K562 (cell line): ENCODE results near the gene LYRM7. TPM values are rescaled to one million over a fixed set of nuclear protein-coding genes. Genes with fewer than 3 reads are reported as not detected.

Experiments used
- ATAC-seq: fragments of 200-7000 bp; cut with Tn5 transposase; 3 replicates; pipeline ENCODE4 v1.9.1; 2020; ENCODE audit warnings: moderate library complexity
- BruUV-seq: library from RNA; stranded (reverse); fragments of 400-500 nt; replicated peaks from 2 replicates; lab custom pipeline; 2021; lab: Mats Ljungman, UMichigan
- CTCF ChIA-PET: fragments of 300-600 bp; formaldehyde crosslinking; extraction: SDS; loops from one replicate; lab custom pipeline; 2021; ENCODE audit warnings: low intra/inter-chr PET ratio; lab: Yijun Ruan, JAX
- POLR2A ChIA-PET: fragments of 300-600, 350-650 bp; sonication (Branson Sonifier 250); formaldehyde crosslinking; extraction: SDS; loops from one replicate; lab custom pipeline; 2021; ENCODE audit warnings: antibody characterized with exemption, inconsistent platforms; lab: Yijun Ruan, JAX
- DNase-seq, 4 experiments: peaks; one replicate each; pipeline versions ENCODE4 v3.0.0 to v3.0.0-alpha.2; 2011 to 2018; ENCODE audit warnings: low spot score in 3 of 4, mixed read lengths in 3 of 4; ENCODE audit errors: extremely low read depth in 1 of 4
- FAIRE-seq: peaks from 2 replicates; lab custom pipeline; 2011; peaks lifted over from hg19 to GRCh38; lab: Jason Lieb, UNC
- H2AFZ ChIP-seq: 2 replicates; pipeline ENCODE4 v1.6.0; 2011; ENCODE audit warnings: low read depth, low read length, control low read depth, inconsistent platforms
- H3K27ac ChIP-seq: fragments of 200-600 bp; 3 replicates; pipeline ENCODE4 v1.8.0; 2011; ENCODE audit warnings: low read depth, mild to moderate bottlenecking, control low read depth, inconsistent platforms, low read length, moderate library complexity, mixed read lengths; ENCODE audit errors: extremely low read depth
- H3K27me3 ChIP-seq, 2 experiments: fragments of 300-600 bp in 1 of 2; 2 replicates in 1 of 2; 3 replicates in 1 of 2; pipeline versions ENCODE4 v1.6.0 to v1.8.0; 2011; ENCODE audit warnings: inconsistent platforms in 2 of 2, low read length in 2 of 2, mild to moderate bottlenecking in 1 of 2, mixed read lengths in 1 of 2, moderate library complexity in 1 of 2; ENCODE audit not compliant: control insufficient read depth in 2 of 2, insufficient read depth in 2 of 2
- H3K36me3 ChIP-seq: fragments of 300-600 bp; 3 replicates; pipeline ENCODE4 v1.8.0; 2011; ENCODE audit warnings: mild to moderate bottlenecking, low read length, inconsistent platforms; ENCODE audit not compliant: control insufficient read depth, insufficient read depth
- H3K4me1 ChIP-seq, 2 experiments: fragments of 200-600 bp in 1 of 2; replicated peaks in 1 of 2; 2 replicates in 1 of 2; 3 replicates in 1 of 2; pipeline versions ENCODE4 v1.5.1 to v1.8.0; 2011; ENCODE audit warnings: inconsistent platforms in 2 of 2, low read length in 2 of 2, mild to moderate bottlenecking in 1 of 2, mixed read lengths in 1 of 2, moderate library complexity in 1 of 2; ENCODE audit not compliant: control insufficient read depth in 2 of 2, insufficient read depth in 2 of 2
- H3K4me2 ChIP-seq: 2 replicates; pipeline ENCODE4 v1.6.1; 2011; ENCODE audit warnings: low read length, control low read depth, inconsistent platforms, mixed read lengths; ENCODE audit not compliant: insufficient read depth
- H3K4me3 ChIP-seq: fragments of 200-600 bp; sonication (generic), shearing (Covaris generic); 2 replicates; pipeline ENCODE4 v1.5.1; 2016; ENCODE audit warnings: control low read depth, inconsistent platforms
- H3K79me2 ChIP-seq: fragments of 200-600 bp; 3 replicates; pipeline ENCODE4 v1.8.0; 2011; ENCODE audit warnings: low read length, inconsistent platforms; ENCODE audit not compliant: control insufficient read depth, insufficient read depth
- H3K9ac ChIP-seq, 2 experiments: 2 replicates each; pipeline versions ENCODE4 v1.6.0 to v1.6.1; 2011; ENCODE audit warnings: low read depth in 2 of 2, low read length in 2 of 2, control low read depth in 1 of 2, inconsistent platforms in 1 of 2, mild to moderate bottlenecking in 1 of 2, mixed read lengths in 1 of 2; ENCODE audit not compliant: insufficient read depth in 1 of 2
- H3K9me1 ChIP-seq: one replicate; pipeline ENCODE4 v1.6.0; 2011; ENCODE audit warnings: inconsistent platforms, mild to moderate bottlenecking, low read length, moderate library complexity; ENCODE audit not compliant: control insufficient read depth, insufficient read depth
- H3K9me3 ChIP-seq: replicated peaks from 2 replicates; pipeline ENCODE4 v1.5.1; 2011; ENCODE audit warnings: low read depth, low read length, inconsistent platforms; ENCODE audit not compliant: control insufficient read depth, insufficient read depth
- H4K20me1 ChIP-seq: replicated peaks from 2 replicates; pipeline ENCODE4 v1.6.1; 2011; ENCODE audit warnings: low read length, inconsistent platforms, mixed read lengths; ENCODE audit not compliant: control insufficient read depth, insufficient read depth
- E2F1 ChIP-seq: sonication (generic); formaldehyde crosslinking; IDR thresholded peaks from 2 replicates; pipeline ENCODE4 v1.8.1; 2023; ENCODE audit warnings: mild to moderate bottlenecking, missing genetic modification reagents, moderate library complexity
- EP400 ChIP-seq: fragments of 450-650 bp; IDR thresholded peaks from 2 replicates; pipeline ENCODE4 v1.6.1; 2017; ENCODE audit warnings: antibody characterized with exemption, mild to moderate bottlenecking, moderate library complexity
- HDAC1 ChIP-seq, 2 experiments: fragments of 450-650 bp; IDR thresholded peaks; 2 replicates each; pipeline ENCODE4 v1.6.1; 2016 to 2017; ENCODE audit warnings: inconsistent platforms in 1 of 2, mild to moderate bottlenecking in 1 of 2, moderate library complexity in 1 of 2
- KDM1A ChIP-seq, 2 experiments: fragments of 450-650 bp; IDR thresholded peaks; 2 replicates each; pipeline ENCODE4 v1.6.1; 2016; ENCODE audit warnings: mild to moderate bottlenecking in 2 of 2
- LEF1 ChIP-seq: fragments of 450-650 bp; IDR thresholded peaks from 2 replicates; pipeline ENCODE4 v1.6.1; 2016; ENCODE audit warnings: mild to moderate bottlenecking
- NCOA4 ChIP-seq: fragments of 450-650 bp; IDR thresholded peaks from 2 replicates; pipeline ENCODE4 v1.6.1; 2018; ENCODE audit warnings: mild to moderate bottlenecking; ENCODE audit not compliant: partially characterized antibody
- PATZ1 ChIP-seq: fragments of 250-450 bp; sonication (Bioruptor Pico); IDR thresholded peaks from 2 replicates; pipeline ENCODE4 v1.5.0; 2020; ENCODE audit warnings: mild to moderate bottlenecking, borderline replicate concordance
- SAFB2 ChIP-seq: fragments of 200-400 bp; formaldehyde crosslinking; IDR thresholded peaks from 2 replicates; pipeline ENCODE4 v1.6.1; 2018; ENCODE audit warnings: borderline replicate concordance, low read length, low read depth, moderate library complexity; ENCODE audit not compliant: severe bottlenecking
- SLC30A9 ChIP-seq: fragments of 250-450 bp; sonication (Bioruptor Pico); IDR thresholded peaks from 2 replicates; pipeline ENCODE4 v1.8.0; 2022; ENCODE audit warnings: mild to moderate bottlenecking, moderate library complexity
- ZBTB8A ChIP-seq: fragments of 450-650 bp; IDR thresholded peaks from 2 replicates; pipeline ENCODE4 v1.6.1; 2018; ENCODE audit warnings: mild to moderate bottlenecking, moderate library complexity; ENCODE audit not compliant: partially characterized antibody
- ZNF224 ChIP-seq: sonication (generic); formaldehyde crosslinking; IDR thresholded peaks from 2 replicates; pipeline ENCODE4 v1.8.0; 2022; ENCODE audit warnings: mild to moderate bottlenecking, missing genetic modification reagents
- WGBS: fragments of 100-300 bp; shearing (Covaris generic); methylation state at CpG from one replicate; pipeline ENCODE4 v1.1.6; 2016; ENCODE audit warnings: low coverage, mixed read lengths; ENCODE audit not compliant: insufficient coverage; ENCODE audit errors: missing lambda C conversion rate; 5-methylcytosine and 5-hydroxymethylcytosine counted together
- in situ Hi-C: fragments of 300-500 bp; cut with MboI; formaldehyde crosslinking; loops from 4 replicates; pipeline ENCODE4 v1.15.0; 2018; ENCODE audit warnings: inconsistent platforms, mixed read lengths
- intact Hi-C: fragments of 100-400 bp; cut with micrococcal nuclease; formaldehyde crosslinking; loops from 2 replicates; pipeline ENCODE4 v1.14.2; 2022
- polyA plus RNA-seq, 8 experiments: library from polyadenylated mRNA; depleted of rRNA in 4 of 8; stranded (reverse) in 5 of 8; unstranded in 3 of 8; fragments of >200 nt; fragmentation: Nextera tagmentation in 2 of 8; fragmentation: Illumina TruSeq in 1 of 8; extraction: Ambion mirVana in 2 of 8; extraction: Trizol in 1 of 8; gene quantifications; 2 replicates each; pipeline versions ENCODE4 v1.2.1 to v1.2.3, GENCODE V29; 2011 to 2014; ENCODE audit warnings: inconsistent platforms in 1 of 8, missing spikeins in 1 of 8
- total RNA-seq, 7 experiments: library from RNA; depleted of rRNA in 6 of 7; stranded (reverse); fragments of >200 nt in 6 of 7; fragmentation: Illumina TruSeq in 2 of 7; extraction: Trizol in 2 of 7; gene quantifications; 2 replicates each; pipeline versions ENCODE4 v1.2.1 to v1.2.3, GENCODE V29; 2011 to 2021; ENCODE audit warnings: low replicate concordance in 1 of 7

LYRM7 gene
- total and polyA plus RNA-seq, 9 of the 15 experiments (the other 6 are each of a cell fraction or from before 2014, with no cell fraction given), result 16.2 to 70.1 (median 33.3) TPM

GRCh38 chr5:131167615-131168014, 3.1 kb upstream of the LYRM7 start:
- ATAC-seq, result no peak
- Histone ChIP-seq H3K79me2 (peaks cover 50% of the 10 kb centered on the region), H3K4me2 (peak overlapping the region; percentile 39; the same call in 1 of the 2 replicates), H3K9ac (peak overlapping the region; percentile 32 to 53; a peak in 2 of 4 replicates), H3K9me3 (no peaks in the 10 kb centered on the region), H3K9me1 (no peaks in the 10 kb centered on the region), H3K4me3 (no peak overlapping the region), H4K20me1 (no peaks in the 10 kb centered on the region), H3K27ac (peak overlapping the region; percentile 66), H3K4me1 (peaks cover 21 to 30% of the 10 kb centered on the region in 2 experiments), H3K36me3 (peaks cover 9% of the 10 kb centered on the region), H3K27me3 (no peaks in the 10 kb centered on the region), H2AFZ (peak overlapping the region; percentile 87)
- CTCF ChIA-PET, result no interaction called here
- BruUV-seq, result no TSS peak
- in situ Hi-C loops, result loop anchor here (5.0 kb wide), 1 partner anchor 215 kb away; no protein-coding TSS in a partner anchor
- WGBS, result 19% methylated on average over 5 of the region's 5 CpGs
- intact Hi-C loops, result no loop called here
- FAIRE-seq, result no peak
- peak in 1 of 4 experiments; percentile 31 for DNase-seq
- peak in 1 of 2 experiments; percentile 72; a peak in 2 of 4 replicates for TF ChIP-seq KDM1A (IDR thresholded peaks at IDR 0.05)
- TF ChIP-seq SAFB2, result no peak
- TF ChIP-seq HDAC1 (IDR thresholded peaks at IDR 0.05), result peak in 1 of 2 experiments; percentile 47; a peak in 1 of 4 replicates
- no peak for TF ChIP-seq PATZ1 (CRISPR knock-in tag)
- TF ChIP-seq SLC30A9 (CRISPR knock-in tag), result no peak
- peak; percentile 41; the same call in 1 of the 2 replicates for TF ChIP-seq E2F1 (CRISPR knock-in tag)
- TF ChIP-seq ZNF224 (CRISPR knock-in tag), result no peak
- no peak for TF ChIP-seq NCOA4
- TF ChIP-seq EP400, result 0 out of 2 replicates have a peak, but pooled peaks have one; percentile 8
- peak; percentile 53 for TF ChIP-seq ZBTB8A
- no peak for TF ChIP-seq LEF1
- POLR2A ChIA-PET, result interaction anchor here (0.6 to 1.8 kb wide), 3 partner anchors 9 to 982 kb away, joined by 3 to 6 read pairs (median 4); no protein-coding TSS in a partner anchor
